Measurements from ENCODE around the gene MORN1.

The MORN1 gene

DNA sequence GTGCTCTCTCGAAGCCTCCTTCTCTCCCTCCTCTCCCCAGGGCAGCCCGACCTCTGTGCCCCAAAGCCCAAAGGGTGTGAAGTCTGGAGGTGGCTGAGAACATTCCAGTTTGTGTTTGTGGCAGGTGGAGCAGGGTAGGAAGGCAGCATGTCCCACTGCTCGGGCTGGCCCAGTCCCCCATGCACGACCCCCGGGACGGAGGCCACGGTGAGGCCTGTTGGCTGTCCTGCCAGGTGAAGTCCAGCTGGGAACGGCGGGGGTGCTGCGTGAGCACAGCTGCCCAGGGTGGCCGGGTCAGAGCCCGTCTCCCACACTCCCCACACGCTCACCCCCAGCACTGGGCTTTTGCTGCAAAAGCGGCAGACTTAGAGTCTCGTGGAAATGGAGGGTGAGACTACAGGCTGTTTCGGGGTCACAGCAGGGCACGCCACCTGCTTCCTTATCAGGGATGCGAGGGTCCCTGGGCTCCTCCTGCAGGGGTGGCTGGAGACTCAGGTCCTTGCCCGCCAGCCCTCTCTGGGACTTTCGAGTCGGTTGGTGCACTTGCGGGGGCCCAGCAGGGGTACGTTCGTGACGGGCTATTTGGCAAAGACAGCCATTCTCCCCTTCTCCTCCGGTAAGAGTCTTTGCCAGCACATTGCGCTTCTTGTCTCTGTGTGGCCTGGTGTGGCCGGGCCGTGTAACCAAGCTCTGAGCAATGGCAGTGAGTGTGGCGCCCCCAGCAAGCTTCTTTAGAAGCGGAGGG, 40.3 kb downstream of the MORN1 start:
- DNase-seq (ENCODE audit: low read depth in 2 of 2) = no peak

DNA sequence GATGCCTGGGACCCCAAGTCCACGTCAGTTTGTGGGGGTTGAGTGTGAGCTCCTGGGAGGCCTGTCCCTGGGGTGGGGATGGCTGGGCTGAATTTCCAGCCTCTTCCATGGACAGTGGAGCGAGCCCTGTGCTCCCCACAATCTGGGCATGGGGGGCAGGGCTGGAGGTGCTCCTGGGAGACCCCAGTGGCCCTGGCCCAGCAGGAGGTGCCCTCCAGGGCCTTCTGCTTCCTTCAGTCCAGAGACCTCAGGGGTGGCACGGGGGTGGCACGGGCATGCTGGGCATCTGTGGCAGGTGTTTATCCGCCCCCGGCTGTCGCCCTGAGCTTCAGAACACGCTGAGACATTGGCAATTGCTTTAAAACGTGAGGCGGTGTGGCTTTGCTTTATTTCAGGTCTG, 40.9 kb downstream of the MORN1 start:
- DNase-seq (ENCODE audit: low read depth in 2 of 2) = no peak

DNA sequence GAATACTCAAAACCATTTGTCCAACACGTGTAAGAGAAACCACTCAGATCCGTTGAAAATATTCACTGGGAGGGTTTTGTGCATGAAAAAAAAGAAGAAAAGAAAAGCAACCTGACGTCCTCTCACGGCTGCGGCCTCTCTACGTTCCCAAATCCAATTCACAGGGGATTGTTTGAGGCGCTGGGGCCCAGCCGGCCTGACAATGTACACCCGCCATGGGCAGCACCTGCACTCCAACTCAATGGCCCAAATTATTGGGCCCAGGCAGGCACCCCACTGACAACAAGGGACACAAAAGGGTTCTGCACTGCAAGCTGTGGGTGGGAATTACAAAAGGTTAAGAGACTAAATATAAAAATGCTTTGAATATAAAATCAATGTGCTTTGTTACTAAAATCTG, 41.5 kb downstream of the MORN1 start:
- DNase-seq (ENCODE audit: low read depth in 2 of 2) = no peak

DNA sequence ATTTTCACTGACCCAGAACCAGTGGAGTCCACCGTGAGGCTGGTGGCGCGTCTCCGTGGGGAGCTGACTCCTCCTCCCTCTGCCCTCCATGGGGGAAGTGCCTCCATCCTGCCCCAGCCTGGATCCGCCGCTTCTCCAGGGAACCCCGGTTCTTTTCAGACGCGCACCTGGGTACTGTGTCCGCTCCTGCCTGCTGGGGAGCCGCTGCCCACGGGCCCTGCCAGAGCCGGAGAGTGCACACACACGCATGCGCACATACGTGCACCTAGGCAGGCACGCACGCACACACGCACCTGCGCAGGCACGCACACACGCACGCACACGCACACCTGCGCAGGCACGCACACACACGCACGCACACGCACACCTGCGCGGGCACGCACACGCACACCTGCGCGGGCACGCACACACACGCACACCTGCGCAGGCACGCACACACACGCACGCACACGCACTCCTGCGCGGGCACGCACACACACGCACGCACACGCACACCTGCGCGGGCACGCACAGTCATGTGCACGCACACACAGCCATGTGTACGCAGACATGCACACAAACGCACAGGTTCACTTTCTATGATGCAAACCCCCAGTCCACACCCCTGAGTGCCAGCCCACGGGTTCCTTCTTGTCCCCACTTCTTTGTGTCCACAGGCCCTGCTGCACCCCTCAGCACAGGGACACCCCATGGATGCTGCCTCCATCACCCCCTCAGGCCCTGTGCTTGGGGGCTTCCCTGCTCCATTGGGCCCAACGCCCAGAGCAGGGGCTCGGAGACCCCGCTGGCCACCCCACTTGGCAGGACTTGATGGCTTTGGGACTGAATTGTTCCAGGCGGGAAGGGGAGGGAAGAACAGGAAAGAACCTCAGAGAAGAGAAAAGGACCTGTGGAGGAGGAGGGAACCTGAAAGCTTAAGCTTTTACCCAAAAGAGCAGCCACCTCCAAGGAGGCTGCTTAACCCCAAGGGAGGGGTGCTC, 42.7 kb downstream of the MORN1 start:
- DNase-seq (ENCODE audit: low read depth in 2 of 2) = no peak

DNA sequence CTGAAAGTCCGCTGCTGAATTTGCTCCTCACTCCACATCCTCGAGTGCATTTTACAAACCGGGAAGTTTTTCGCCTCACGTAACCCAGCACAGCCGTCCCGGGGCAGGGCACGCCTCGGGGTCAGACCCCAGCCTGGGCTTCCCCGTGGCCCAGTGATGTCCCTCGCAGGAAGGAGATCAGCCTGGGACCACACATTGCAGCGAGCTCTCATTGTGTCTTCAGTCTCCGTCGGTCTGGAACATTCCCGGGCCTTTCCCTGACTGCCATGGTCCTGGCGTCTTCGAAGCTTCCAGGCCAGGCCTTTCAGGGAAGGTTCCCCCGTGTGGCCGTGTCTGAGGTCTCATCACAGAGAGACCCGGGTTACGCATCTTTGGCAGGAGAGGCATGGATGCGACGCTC, 43.5 kb downstream of the MORN1 start:
- no peak for DNase-seq (ENCODE audit: low read depth in 2 of 2)

DNA sequence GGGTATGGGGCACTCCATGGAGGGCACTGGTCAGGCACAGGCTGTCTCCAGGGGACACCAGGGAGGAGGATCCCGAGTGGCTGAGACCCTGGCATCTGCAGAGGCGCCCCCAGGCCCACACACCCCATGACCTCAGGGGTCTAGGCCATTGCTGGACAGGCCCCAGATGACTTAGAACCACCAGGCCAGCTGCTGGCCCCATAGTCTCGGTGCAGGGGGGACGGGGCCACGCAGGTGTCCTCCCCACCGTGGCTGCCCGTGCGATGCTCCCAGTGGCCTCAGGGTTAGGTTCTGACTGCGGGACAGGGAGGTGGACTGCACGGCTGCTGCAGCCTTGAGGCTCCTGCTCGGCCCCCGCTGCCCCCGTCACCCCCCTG, 44.0 kb downstream of the MORN1 start:
- DNase-seq (ENCODE audit: low read depth in 2 of 2) = no peak

DNA sequence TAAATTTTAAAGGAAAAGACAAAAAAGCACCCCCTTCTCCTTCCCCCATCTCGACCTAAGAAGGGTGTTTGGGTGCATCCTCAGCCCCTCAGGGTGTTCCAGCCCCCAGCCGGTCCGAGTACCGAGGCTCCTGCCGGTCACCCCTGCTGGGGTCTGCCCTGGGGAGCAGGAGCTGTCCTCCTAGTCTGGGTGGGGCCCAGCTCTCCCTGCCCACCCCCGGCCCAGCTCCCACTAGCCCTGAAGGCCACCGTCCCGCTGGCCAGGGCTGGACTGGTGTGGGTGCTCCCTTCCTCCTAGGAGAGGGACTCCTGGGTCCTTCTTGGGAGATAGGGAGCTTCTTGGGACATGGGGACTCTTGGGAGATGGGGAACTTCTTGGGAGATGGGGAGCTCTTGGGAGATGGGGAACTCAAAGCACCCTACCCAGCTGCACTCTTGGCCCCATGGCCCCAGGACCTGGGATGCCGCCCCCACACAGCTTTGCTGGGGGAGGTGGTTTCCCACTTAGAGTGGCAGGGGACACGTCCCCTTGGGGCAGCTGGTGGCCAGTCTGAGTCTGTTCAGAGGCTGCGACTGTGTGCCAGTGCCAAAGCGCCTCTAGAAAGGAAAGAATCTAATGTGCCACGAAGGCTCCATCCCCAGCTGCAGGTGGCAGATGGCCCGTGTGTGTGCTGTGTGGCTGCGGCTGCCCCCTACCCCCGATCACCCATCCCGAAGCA, 44.5 kb downstream of the MORN1 start:
- no peak for DNase-seq (ENCODE audit: low read depth in 2 of 2)

DNA sequence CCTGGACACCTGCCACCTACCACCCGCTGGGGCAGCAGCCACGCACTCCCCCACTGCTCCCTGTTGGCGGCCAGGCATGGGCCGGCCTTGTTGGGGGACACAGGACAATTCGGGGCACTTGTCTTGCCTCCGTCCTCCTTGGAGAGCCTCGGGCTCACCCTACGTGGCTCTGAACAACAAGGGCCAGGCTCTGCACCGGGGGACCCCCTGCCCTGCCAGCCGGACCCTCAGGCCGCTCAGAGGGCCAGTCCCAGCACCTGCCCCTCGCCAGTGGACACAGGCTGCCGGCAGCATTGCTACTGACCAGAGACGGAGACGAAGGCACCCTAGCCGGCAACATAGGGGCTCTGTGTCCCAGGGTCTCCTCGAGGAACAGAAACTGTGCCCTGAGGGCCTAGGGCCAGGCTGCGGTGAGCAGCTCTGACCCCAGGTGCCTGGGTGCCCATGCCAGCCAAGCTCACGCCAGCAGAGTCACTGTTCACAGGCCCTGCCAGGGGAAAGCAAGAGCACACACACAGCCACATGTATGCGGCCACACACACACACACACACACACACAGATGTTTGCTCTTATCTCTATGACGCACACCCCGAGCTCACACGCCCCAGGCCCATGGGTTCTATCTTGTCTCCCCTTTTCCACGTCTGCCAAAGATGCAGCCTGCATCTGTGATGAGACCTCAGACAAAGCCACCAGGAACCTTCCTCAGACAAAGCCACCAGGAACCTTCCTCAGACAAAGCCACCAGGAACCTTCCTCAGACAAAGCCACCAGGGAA, 45.9 kb downstream of the MORN1 start:
- DNase-seq (ENCODE audit: low read depth in 2 of 2) = no peak

DNA sequence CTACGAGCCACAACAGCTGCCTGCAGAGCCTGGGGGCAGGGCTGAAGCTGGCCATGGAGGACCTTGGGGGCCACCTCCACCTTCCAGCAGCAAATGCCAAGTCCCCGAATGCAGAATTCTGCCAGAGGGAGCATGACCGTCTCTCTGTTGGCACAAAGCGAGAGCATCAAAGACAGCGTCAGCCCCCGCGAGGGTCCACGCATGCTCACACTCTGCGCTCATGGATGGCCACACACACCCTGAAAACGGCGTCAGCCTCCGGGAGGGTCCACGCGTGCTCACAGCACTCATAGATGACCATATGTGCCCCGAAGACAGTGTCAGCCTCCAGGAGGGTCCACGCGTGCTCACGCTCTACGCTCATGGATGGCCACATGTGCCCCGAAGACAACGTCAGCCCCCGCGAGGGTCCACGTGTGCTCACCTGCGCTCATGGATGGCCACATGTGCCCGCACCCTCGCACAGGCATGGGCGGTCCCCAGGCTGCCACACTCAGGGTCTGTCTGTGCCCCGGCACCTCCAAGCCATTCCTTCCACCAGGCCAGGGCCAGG, 46.5 kb downstream of the MORN1 start:
- no peak for DNase-seq (ENCODE audit: low read depth in 2 of 2)

DNA sequence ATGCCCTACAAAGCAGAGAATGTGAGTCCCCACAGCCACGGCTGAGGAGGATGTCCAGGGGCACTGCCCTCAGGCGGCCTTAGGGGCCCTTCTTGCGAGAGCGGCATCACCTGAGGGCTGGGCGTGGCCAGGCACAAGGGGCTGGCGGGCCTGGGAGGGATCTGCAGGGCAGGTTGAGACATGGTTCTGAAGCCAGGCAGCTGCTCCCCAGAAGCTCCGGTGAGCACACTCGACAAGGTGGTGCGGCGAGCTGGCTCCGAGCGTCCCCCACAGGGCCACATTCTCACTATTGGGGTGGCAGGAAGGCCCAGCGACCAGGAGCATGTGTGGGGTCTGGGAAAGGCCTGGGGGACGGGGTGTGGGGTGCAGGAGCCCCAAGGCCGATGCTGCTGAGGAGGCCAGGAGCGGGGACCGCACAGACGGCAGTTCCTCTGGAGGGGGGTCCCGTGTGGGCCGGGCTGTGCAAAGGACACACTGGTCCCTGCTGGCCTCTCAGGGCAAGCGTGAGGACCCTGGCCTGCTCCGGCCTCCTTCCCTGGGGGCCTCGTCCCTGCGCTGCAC, 47.2 kb downstream of the MORN1 start:
- DNase-seq (ENCODE audit: low read depth in 2 of 2) = no peak

DNA sequence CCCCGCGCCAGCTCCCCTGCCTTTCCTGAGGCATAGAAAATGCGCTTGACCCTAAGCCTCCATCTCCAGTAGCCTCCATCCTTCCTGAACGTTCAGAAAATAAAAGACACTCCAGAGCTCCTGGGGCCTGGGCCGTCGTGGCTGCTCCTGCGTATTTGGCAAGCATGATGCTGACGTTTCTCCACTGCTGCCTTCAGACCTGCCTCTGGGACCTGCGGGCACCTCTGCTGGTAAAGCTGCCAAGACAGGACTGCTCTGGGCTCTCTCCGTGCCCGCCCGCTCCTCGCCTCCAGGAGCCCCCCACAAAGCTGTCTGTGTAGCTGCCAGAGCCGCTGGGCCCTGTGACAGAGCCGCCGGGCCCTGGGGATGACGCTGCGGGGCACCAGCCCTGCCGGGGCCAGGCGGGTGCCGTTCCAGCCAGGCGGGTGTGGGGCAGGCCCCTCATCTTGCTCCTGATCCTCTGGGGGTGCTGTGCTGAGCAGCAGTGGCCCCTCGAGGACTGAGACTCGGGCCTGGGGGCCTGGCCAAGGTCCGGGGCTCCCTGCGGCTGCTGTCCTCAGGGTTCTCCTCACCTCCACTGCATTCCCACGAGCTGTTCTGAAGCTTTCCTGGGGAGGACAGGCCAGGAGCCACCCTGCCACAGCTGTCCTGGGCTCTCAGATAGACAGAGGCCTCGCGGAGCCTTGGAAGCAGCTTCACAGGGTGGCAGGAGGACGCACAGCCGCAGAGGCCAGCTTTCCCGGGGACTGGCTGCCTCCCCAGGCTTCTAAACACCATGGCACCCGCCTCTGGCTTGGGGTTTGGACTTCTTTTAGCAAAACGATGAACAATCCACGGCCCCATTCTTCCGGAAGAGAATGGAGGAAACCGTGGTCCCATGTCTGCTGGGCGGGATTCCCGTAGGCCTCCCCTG, 48.1 kb downstream of the MORN1 start:
- DNase-seq (ENCODE audit: low read depth in 2 of 2) = no peak

DNA sequence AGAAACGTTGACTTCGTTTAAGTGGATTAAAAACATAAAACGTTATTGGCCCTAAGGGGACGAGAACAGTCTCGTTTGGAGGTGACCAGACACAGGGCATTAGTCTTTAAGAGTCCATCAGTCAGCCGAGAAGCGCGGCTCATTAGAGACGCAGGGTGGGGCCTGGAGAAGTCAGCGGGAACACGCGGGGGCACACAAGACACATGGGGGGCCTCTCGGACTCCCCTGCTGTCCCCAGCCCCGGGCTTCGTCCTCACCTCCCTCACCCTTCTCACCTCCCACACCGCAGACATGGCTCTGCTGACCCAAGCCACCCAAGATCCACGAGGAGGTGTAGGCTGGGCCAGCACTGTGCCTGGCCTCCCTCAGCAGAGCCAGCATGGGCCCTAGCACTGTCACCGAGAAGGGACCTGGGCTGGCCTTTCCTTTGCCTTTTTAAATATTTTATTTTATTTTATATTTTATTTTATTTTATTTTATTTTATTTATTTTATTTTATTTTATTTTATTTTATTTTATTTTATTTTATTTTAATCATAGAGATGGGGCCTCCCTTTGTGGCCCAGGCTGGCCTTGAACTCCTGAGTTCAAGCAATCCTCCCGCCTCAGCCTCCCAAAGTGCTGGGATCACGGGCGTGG, 48.9 kb downstream of the MORN1 start:
- DNase-seq (ENCODE audit: low read depth in 2 of 2) = no peak

DNA sequence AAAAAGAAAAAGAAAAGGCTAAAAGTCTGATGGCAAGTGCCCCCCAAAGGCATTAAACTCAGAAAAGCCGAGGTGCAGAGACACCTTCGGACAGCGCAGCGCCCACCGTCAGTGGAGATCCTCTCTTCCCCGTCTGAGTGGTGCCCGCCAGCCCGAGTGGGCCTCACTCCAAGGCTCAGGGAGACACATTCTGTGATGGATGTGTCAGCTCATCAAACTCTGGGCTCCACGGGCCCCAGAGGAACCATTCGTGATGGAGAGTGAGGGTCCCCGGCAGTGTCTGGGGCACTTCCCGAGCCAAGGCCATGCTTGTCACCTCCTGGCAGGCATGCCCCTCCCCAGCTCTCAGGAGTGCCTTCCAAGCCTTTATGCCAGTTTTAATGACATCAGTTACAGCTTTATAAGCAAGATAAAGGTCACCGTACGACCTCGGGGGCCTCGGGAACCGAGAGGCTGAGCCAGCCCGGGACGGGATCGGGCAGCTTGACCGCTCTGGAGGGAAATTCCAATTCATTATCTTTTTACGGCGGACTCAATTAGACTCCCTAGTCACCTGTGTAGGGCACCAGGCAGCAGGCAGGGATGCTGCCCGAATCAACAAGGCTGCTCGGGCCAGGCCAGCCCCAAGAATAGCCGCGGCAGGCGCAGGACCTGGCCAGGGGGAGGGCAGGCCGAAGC, 49.5 kb downstream of the MORN1 start:
- DNase-seq (ENCODE audit: low read depth in 2 of 2) = no peak

DNA sequence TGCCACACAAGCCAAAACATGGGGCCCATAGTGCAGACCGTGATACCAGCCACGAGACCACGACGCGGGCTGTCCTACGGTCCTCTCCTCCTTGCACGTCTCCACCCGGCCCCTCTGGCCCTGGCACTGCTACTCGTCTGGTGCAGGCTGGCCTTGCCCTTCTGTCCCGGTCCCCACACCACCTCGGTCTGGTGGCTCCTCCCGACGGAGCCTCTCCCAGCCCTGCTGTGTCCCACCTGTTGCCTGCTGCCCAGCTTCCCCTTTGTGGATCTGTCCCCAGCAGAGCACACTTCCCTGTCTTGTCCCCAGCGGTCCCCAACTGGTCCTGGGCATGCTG, 50.5 kb downstream of the MORN1 start:
- no peak for DNase-seq (ENCODE audit: low read depth in 2 of 2)

DNA sequence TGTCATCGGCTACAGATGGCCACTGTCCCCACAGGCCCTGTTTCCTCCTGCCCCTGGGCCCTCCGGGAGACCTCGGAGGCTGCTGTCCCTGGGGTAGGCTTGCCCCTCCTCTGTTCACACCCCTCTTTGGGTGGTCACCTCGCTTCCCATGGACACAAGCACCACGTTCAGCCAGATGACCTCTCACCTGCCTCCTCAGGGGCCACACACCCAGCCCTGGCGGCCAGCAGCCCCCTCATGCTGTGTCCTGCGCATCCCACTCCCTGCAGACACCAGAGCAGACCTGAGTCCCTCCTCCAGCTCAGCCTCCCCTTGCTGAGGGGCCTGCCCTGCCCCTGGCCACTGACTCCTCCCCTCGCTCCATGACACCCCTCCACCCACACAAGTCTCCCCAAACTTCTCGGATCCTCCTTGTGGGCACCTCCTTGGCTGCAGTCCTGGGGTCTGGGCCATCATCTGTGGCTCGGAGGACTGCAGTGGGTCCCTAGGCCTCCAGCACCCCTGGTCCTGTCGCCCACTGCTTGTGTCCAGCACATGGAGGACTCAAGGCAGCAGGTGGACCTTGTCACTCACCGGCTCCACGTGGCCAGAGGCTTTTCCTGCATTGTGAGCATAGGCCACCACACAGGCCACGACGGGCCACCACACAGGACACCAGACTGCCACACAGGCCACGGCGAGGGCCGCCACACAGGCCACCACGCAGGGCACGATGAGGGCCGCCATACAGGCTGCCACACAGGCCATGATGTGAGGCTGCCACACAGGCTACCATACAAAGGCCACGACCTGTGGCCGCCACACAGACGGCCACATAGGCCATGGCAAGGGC, 51.1 kb downstream of the MORN1 start:
- DNase-seq (ENCODE audit: low read depth in 2 of 2) = no peak

DNA sequence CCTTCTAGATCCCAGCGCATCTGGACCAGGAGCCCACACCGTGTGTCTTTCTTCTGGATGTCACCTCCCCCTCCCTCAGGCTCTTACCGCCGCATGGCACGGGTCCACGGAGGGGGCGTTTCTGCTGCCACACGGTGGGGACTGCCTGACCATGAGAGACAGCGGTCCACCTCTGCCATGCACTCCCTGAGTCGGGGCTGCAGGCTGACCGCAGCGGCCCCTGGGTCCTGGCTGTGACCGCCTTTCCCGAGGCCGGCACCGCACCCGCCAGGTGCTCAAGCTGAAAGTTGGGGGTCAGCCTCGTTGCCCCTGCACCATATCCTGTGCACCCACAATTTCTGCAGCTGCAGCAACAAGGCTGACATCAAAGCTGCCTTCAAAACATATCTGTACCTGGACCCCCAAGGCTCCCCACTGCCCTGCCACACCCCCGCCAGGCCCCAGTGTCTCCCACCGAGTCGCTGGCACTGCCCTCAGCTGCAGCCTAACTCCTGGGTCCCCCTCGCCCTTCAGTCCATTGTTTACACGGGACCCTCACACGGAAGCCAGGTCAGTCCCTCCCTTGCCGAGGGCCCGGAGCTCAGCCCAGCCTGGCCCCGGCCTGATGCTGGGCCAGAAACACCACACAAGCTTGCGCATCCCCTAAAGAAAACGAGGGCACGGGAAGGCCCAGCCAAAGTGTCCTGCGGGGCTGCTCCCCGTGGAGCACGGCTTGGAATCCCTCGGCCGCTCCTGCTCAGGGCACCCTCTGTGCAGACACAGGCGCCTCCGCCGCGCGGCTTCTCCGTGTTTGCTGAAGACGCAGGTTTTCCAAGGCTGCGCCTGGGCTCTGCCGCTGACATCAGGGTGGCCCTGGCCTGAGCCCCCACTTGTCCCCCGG, 51.9 kb downstream of the MORN1 start:
- no peak for DNase-seq (ENCODE audit: low read depth in 2 of 2)

DNA sequence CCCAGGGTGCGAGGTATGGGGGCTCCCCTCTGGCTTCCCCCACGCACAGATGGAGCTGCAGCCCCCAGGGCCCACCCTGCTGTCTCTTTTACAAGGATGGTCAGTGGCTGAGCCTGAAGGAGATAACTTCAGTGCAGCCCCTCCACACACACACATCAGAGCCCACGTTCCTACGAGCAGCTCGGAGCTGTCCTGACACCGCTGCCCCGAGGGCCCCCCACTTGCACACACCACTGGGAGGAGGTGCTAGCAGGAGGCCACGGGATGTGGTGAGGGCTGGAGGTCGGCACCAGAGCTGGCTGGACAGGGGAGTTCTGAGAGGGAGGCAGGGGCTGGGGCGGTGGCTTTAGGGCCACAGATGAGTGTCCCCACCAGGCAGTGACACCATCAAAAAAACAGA, 53.9 kb downstream of the MORN1 start:
- DNase-seq (ENCODE audit: low read depth in 2 of 2) = no peak

All from stimulated activated CD8-positive, alpha-beta memory T cell treated with anti-CD3 and anti-CD28 coated beads, Interleukin-2, amount 100 ng/mL, for 1 hour (primary cell).